ENCODE measurements around the gene SLC13A2.

Gene SLC13A2

DNA sequence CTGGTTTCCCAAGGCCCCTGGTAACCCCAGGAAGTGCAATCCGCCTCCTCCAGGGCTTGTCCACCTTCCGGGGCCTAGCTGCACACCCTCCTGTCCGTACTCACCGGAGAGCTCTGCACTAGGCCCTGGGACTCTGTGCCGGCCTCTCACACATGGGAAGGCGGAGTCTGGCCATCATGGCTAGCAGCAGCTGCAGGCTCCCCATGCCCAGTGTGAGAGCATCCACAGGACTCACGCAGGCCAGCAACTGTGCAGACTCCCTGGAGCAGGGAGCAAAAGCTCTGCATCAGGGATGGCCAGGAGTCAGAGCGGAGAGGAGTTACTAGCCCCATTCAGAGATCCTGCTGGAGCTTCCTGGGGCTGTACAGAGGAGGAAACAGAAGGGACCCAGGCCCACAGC, 52.9 kb downstream of the SLC13A2 start:
- H3K9me3 ChIP-seq (ENCODE audit: control insufficient read depth, low read length) = no peaks in the 10 kb centered on the region
- no peak overlapping the region for H3K4me3 ChIP-seq (ENCODE audit: low read depth, low read length)
- H3K27ac ChIP-seq = no peak overlapping the region
- H2AFZ ChIP-seq = no peak overlapping the region
- no peak overlapping the region for H3K4me2 ChIP-seq (ENCODE audit: low read length)
- H3K79me2 ChIP-seq = no peaks in the 10 kb centered on the region
- peaks cover 15% of the 10 kb centered on the region for H3K4me1 ChIP-seq
- no peaks in the 10 kb centered on the region for H3K36me3 ChIP-seq (ENCODE audit: control insufficient read depth, insufficient read depth, low read length)
- TF ChIP-seq, protein P1, sequence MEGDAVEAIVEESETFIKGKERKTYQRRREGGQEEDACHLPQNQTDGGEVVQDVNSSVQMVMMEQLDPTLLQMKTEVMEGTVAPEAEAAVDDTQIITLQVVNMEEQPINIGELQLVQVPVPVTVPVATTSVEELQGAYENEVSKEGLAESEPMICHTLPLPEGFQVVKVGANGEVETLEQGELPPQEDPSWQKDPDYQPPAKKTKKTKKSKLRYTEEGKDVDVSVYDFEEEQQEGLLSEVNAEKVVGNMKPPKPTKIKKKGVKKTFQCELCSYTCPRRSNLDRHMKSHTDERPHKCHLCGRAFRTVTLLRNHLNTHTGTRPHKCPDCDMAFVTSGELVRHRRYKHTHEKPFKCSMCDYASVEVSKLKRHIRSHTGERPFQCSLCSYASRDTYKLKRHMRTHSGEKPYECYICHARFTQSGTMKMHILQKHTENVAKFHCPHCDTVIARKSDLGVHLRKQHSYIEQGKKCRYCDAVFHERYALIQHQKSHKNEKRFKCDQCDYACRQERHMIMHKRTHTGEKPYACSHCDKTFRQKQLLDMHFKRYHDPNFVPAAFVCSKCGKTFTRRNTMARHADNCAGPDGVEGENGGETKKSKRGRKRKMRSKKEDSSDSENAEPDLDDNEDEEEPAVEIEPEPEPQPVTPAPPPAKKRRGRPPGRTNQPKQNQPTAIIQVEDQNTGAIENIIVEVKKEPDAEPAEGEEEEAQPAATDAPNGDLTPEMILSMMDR (IDR thresholded peaks at IDR 0.05) = no peak
- H3K27me3 ChIP-seq (ENCODE audit: control insufficient read depth, insufficient read depth, low read length) = no peaks in the 10 kb centered on the region
- H3K9ac ChIP-seq = no peak overlapping the region

DNA sequence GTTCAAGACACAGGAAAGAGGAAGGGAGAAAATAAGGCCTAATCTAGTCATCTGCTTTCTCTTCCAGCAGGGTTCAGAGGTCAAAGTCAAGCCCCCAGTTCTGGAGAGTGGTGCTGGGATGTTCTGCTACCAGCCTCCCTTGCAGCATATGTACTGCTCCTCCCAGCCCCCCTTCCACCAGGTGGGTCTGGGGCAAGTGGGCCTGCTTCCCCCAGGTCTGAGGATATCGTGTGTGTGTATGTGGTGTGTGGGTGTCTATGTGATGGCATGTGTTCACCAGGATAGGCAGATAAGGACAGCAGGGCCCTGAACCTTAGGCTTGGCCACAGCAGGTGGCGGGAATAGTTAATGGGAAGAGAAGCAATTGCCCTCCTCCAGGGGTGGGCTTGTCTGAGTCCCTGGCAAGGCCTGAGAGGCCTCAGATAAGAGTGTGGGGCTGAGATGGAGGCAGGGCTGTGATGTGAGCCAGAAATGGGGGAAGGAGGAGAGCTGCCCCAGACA, 53.8 kb downstream of the SLC13A2 start:
- no peaks in the 10 kb centered on the region for H3K79me2 ChIP-seq
- H3K9me3 ChIP-seq (ENCODE audit: control insufficient read depth, low read length) = no peaks in the 10 kb centered on the region
- no peak overlapping the region for H3K27ac ChIP-seq
- no peak overlapping the region for H3K4me2 ChIP-seq (ENCODE audit: low read length)
- no peak overlapping the region for H3K9ac ChIP-seq
- TF ChIP-seq, protein P1 (IDR thresholded peaks at IDR 0.05) = no peak
- H3K4me1 ChIP-seq = peaks cover 7% of the 10 kb centered on the region
- H2AFZ ChIP-seq = no peak overlapping the region
- no peaks in the 10 kb centered on the region for H3K27me3 ChIP-seq (ENCODE audit: control insufficient read depth, insufficient read depth, low read length)
- no peaks in the 10 kb centered on the region for H3K36me3 ChIP-seq (ENCODE audit: control insufficient read depth, insufficient read depth, low read length)
- no peak overlapping the region for H3K4me3 ChIP-seq (ENCODE audit: low read depth, low read length)

DNA sequence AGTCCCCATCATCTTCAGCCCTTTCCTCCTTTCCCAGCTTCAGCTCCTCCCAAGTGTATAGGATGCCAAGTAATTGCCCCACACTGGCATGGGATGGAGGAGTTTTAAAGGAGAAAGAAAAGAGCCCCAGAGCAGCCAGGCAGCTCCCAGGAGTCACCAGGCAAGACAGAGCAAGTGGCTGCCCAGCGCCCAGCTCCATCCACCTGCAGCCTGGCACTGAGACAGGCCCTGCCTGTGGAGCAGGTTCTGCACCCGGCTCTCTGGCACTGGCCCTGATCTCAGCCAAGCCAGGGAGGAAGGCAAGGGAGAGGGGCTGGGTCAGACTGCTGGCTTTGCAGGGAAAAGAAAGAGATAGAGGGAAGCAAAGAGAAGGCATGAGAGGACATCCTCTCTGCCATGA, 54.4 kb downstream of the SLC13A2 start:
- TF ChIP-seq, protein P1 (IDR thresholded peaks at IDR 0.05) = no peak
- Histone ChIP-seq H3K27ac (no peak overlapping the region), H3K79me2 (no peaks in the 10 kb centered on the region)

DNA sequence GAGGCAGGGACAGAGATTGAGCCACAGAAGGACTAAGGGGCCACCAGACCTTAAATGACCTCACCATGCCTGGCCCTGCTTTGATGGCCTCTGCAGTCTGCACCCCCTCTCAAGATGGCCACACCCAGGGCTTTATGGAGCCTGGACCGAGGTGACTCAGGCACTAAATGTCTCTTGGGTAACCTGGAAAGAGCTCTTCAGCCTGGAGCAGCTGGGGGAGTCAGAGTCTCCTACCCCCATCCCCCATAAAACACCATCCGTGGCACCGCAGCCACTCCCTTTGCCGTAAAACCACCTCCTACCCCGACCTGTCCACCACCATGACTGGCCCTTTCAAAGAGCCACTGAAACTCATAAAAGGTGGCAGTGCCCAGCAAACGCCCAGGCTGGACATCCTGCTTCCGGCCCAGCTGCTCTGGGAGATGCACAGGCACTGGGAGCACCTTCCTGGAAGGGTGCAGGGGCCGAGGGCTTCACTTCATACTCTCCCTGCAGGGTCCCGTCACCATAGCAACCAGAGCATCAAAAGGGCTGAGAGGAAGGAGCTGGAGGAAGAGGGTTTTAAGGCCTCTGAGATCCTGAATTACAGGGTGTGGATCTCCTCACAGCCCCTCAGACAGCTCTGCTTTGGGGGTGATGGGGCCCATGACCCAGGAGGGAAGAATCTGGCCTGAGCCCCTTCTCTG, 55.0 kb downstream of the SLC13A2 start:
- H3K4me3 ChIP-seq (ENCODE audit: low read depth, low read length) = no peak overlapping the region
- H3K4me2 ChIP-seq (ENCODE audit: low read length) = no peak overlapping the region
- no peak overlapping the region for H2AFZ ChIP-seq
- H3K36me3 ChIP-seq (ENCODE audit: control insufficient read depth, insufficient read depth, low read length) = no peaks in the 10 kb centered on the region
- H3K4me1 ChIP-seq = peaks cover 7% of the 10 kb centered on the region
- H3K9me3 ChIP-seq (ENCODE audit: control insufficient read depth, low read length) = no peaks in the 10 kb centered on the region
- H3K27me3 ChIP-seq (ENCODE audit: control insufficient read depth, insufficient read depth, low read length) = no peaks in the 10 kb centered on the region
- H3K79me2 ChIP-seq = no peaks in the 10 kb centered on the region
- no peak overlapping the region for H3K9ac ChIP-seq
- no peak overlapping the region for H3K27ac ChIP-seq
- TF ChIP-seq, protein P1 (IDR thresholded peaks at IDR 0.05) = no peak

More for the DNA sequence above, 54.4 kb downstream of the SLC13A2 start:
- Histone ChIP-seq H3K4me3 (ENCODE audit: low read depth, low read length) (no peak overlapping the region), H2AFZ (no peak overlapping the region), H3K9ac (no peak overlapping the region), H3K36me3 (ENCODE audit: control insufficient read depth, insufficient read depth, low read length) (no peaks in the 10 kb centered on the region), H3K4me1 (peaks cover 7% of the 10 kb centered on the region), H3K4me2 (ENCODE audit: low read length) (no peak overlapping the region), H3K9me3 (ENCODE audit: control insufficient read depth, low read length) (no peaks in the 10 kb centered on the region), H3K27me3 (ENCODE audit: control insufficient read depth, insufficient read depth, low read length) (no peaks in the 10 kb centered on the region)

DNA sequence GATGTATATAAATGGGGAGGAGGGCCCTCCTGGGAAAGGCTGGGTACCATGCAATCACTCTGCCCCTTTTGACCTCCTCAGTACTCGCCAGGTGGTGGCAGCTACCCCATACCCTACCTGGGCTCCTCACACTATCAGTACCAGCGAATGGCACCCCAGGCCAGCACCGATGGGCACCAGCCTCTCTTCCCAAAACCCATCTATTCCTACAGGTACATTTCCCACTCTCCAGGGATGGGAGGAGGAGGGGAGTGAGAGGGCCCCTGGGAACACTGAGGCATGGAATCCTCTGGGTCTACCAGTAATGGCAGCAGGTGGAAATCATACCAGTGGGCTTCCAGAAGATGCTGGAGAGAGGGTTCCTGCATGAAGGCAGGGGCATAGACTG, 55.6 kb downstream of the SLC13A2 start:
- Histone ChIP-seq H3K9ac (no peak overlapping the region), H3K9me3 (ENCODE audit: control insufficient read depth, low read length) (no peaks in the 10 kb centered on the region), H3K79me2 (no peaks in the 10 kb centered on the region), H3K4me2 (ENCODE audit: low read length) (no peak overlapping the region), H2AFZ (no peak overlapping the region), H3K27me3 (ENCODE audit: control insufficient read depth, insufficient read depth, low read length) (no peaks in the 10 kb centered on the region), H3K27ac (no peak overlapping the region), H3K4me1 (peaks cover 7% of the 10 kb centered on the region), H3K36me3 (ENCODE audit: control insufficient read depth, insufficient read depth, low read length) (no peaks in the 10 kb centered on the region), H3K4me3 (ENCODE audit: low read depth, low read length) (no peak overlapping the region)
- TF ChIP-seq, protein P1 (IDR thresholded peaks at IDR 0.05) = no peak

Measured in parathyroid adenoma (tissue), 2 donors.